GM23248 (cell line): Measurements from ENCODE around the gene ATP6V0A1. TPM values are rescaled to one million over a fixed set of nuclear protein-coding genes. Genes with fewer than 3 reads are reported as not detected.
"Not testable (repeated sequence)": the region's sequence is repeated elsewhere in the genome, so short reads cannot be mapped to it uniquely, and the experiment has no call there.

ENCODE experiments used
- DNase-seq: peaks from one replicate; pipeline ENCODE4 v3.0.0-alpha.2; 2015
- H2AFZ ChIP-seq: fragments of 200-600 bp; sonication (generic); 2 replicates; pipeline ENCODE4 v1.6.1; 2016; ENCODE audit warnings: antibody characterized with exemption
- H3F3A ChIP-seq: fragments of 200-600 bp; sonication (generic); 2 replicates; pipeline ENCODE4 v1.6.1; 2016; ENCODE audit warnings: mild to moderate bottlenecking, antibody characterized with exemption, mixed run types; ENCODE audit not compliant: insufficient read depth
- H3K27ac ChIP-seq: fragments of 200-600 bp; sonication (generic); 2 replicates; pipeline ENCODE4 v1.5.1; 2016; ENCODE audit warnings: mild to moderate bottlenecking
- H3K27me3 ChIP-seq: fragments of 200-600 bp; sonication (generic); replicated peaks from 2 replicates; pipeline ENCODE4 v1.6.1; 2016; ENCODE audit warnings: mild to moderate bottlenecking; ENCODE audit not compliant: insufficient read depth
- H3K36me3 ChIP-seq: fragments of 200-600 bp; sonication (generic); 2 replicates; pipeline ENCODE4 v1.6.1; 2016; ENCODE audit warnings: low read depth, mild to moderate bottlenecking
- H3K4me1 ChIP-seq: fragments of 200-600 bp; sonication (generic); 2 replicates; pipeline ENCODE4 v1.6.1; 2016; ENCODE audit warnings: mild to moderate bottlenecking; ENCODE audit not compliant: insufficient read depth
- H3K4me2 ChIP-seq: fragments of 200-600 bp; sonication (generic); one replicate; pipeline ENCODE4 v1.6.1; 2016; ENCODE audit warnings: mild to moderate bottlenecking; ENCODE audit not compliant: unreplicated experiment
- H3K4me3 ChIP-seq: fragments of 200-600 bp; sonication (generic); 2 replicates; pipeline ENCODE4 v1.5.1; 2016; ENCODE audit warnings: mild to moderate bottlenecking
- H3K79me2 ChIP-seq: fragments of 200-600 bp; sonication (generic); 2 replicates; pipeline ENCODE4 v1.6.1; 2016; ENCODE audit warnings: mild to moderate bottlenecking; ENCODE audit not compliant: insufficient read depth
- H3K9ac ChIP-seq: fragments of 200-600 bp; sonication (generic); 2 replicates; pipeline ENCODE4 v1.6.1; 2016; ENCODE audit warnings: mild to moderate bottlenecking
- H3K9me2 ChIP-seq: fragments of 200-600 bp; sonication (generic); 2 replicates; pipeline ENCODE4 v1.6.1; 2016; ENCODE audit warnings: mixed run types, mild to moderate bottlenecking, moderate library complexity; ENCODE audit not compliant: insufficient read depth
- H3K9me3 ChIP-seq: fragments of 200-600 bp; sonication (generic); one replicate; pipeline ENCODE4 v1.6.1; 2017; ENCODE audit warnings: low read depth
- H4K20me1 ChIP-seq: fragments of 200-600 bp; sonication (generic); 2 replicates; pipeline ENCODE4 v1.6.0; 2016; ENCODE audit not compliant: insufficient read depth
- EZH2 ChIP-seq: fragments of 200-600 bp; sonication (generic); IDR thresholded peaks from 2 replicates; pipeline ENCODE4 v1.6.1; 2018; ENCODE audit warnings: antibody characterized with exemption, mild to moderate bottlenecking; ENCODE audit not compliant: insufficient read depth, poor library complexity, severe bottlenecking
- EZH2phosphoT487 ChIP-seq: fragments of 200-600 bp; sonication (generic); IDR thresholded peaks from 2 replicates; pipeline ENCODE4 v1.6.1; 2018; ENCODE audit warnings: antibody characterized with exemption, moderate library complexity, mild to moderate bottlenecking, low read depth; ENCODE audit not compliant: insufficient read depth
- WGBS, 2 experiments: methylation state at CpG; one replicate each; pipeline ENCODE4 v1.1.6; 2015 to 2017; ENCODE audit warnings: low lambda C conversion rate in 2 of 2, low coverage in 1 of 2; ENCODE audit errors: missing lambda C conversion rate in 2 of 2; 5-methylcytosine and 5-hydroxymethylcytosine counted together
- in situ Hi-C: fragments of 300-500 bp; cut with MboI; formaldehyde crosslinking; loops from 2 replicates; pipeline ENCODE4 v1.15.0; 2020
- polyA plus RNA-seq: library from polyadenylated mRNA; unstranded; fragments of >200 nt; fragmentation: Nextera tagmentation; extraction: Ambion mirVana; gene quantifications from 2 replicates; pipeline ENCODE4 v1.2.1, GENCODE V29; 2016
- total RNA-seq: library from RNA; depleted of rRNA; stranded (reverse); fragments of >200 nt; shearing (Covaris generic); gene quantifications from 2 replicates; pipeline ENCODE4 v1.2.3, GENCODE V29; 2014

ATP6V0A1 gene
- total and polyA plus RNA-seq, 2 experiments from 2014 or later = 15.3 to 26.0 TPM

GRCh38 chr17:42547001-42547461, 88.4 kb downstream of the ATP6V0A1 start:
- Histone ChIP-seq H3K4me1 (no peaks in the 10 kb centered on the region), H3K79me2 (peaks cover 9% of the 10 kb centered on the region; the same call in 1 of the 2 replicates), H3K4me2 (no peak overlapping the region), H3K27me3 (no peaks in the 10 kb centered on the region), H3K9ac (no peak overlapping the region), H3K27ac (no peak overlapping the region), H3K9me2 (no peaks in the 10 kb centered on the region), H3K4me3 (no peak overlapping the region), H3F3A (0 out of 2 replicates have a peak, but pooled peaks cover 7% of the 10 kb centered on the region), H3K9me3 (no peaks in the 10 kb centered on the region), H3K36me3 (no peaks in the 10 kb centered on the region; the same call in 1 of the 2 replicates), H4K20me1 (no peaks in the 10 kb centered on the region), H2AFZ (no peak overlapping the region)
- TF ChIP-seq EZH2phosphoT487 (no peak), EZH2 (no peak)
- 78 to 84% methylated on average over 21 to 22 of the region's 23 CpGs for WGBS, 2 experiments
- in situ Hi-C loops = no loop called here
- DNase-seq = no peak

GRCh38 chr17:42547698-42548069, 89.0 kb downstream of the ATP6V0A1 start:
- no peak for DNase-seq
- no peak overlapping the region for H3K9ac ChIP-seq
- WGBS, 2 experiments = 93 to 96% methylated on average over 14 of the region's 14 CpGs
- TF ChIP-seq EZH2phosphoT487 = no peak
- TF ChIP-seq EZH2 = no peak
- H3F3A ChIP-seq = 0 out of 2 replicates have a peak, but pooled peaks cover 7% of the 10 kb centered on the region
- peaks cover 9% of the 10 kb centered on the region; the same call in 1 of the 2 replicates for H3K79me2 ChIP-seq
- no peak overlapping the region for H2AFZ ChIP-seq
- H3K36me3 ChIP-seq = no peaks in the 10 kb centered on the region
- H3K4me2 ChIP-seq = no peak overlapping the region
- no peaks in the 10 kb centered on the region for H3K4me1 ChIP-seq
- no peak overlapping the region for H3K4me3 ChIP-seq
- no peaks in the 10 kb centered on the region for H4K20me1 ChIP-seq
- no peak overlapping the region for H3K27ac ChIP-seq
- in situ Hi-C loops = no loop called here
- H3K27me3 ChIP-seq = no peaks in the 10 kb centered on the region
- no peaks in the 10 kb centered on the region for H3K9me2 ChIP-seq
- no peaks in the 10 kb centered on the region for H3K9me3 ChIP-seq

- no peaks in the 10 kb centered on the region for H3K4me1 ChIP-seq
- no peak for DNase-seq
- H3K79me2 ChIP-seq = peaks cover 9% of the 10 kb centered on the region; the same call in 1 of the 2 replicates
- no peak overlapping the region for H3K4me3 ChIP-seq
- no peaks in the 10 kb centered on the region for H4K20me1 ChIP-seq
- in situ Hi-C loops = no loop called here
- no peaks in the 10 kb centered on the region for H3K9me3 ChIP-seq
- 42 to 46% methylated on average over 47 to 74 of the region's 74 CpGs for WGBS, 2 experiments
- no peak overlapping the region for H3K27ac ChIP-seq
- H3K27me3 ChIP-seq = no peaks in the 10 kb centered on the region
- H3K4me2 ChIP-seq = no peak overlapping the region
- H3K9ac ChIP-seq = no peak overlapping the region
- no peaks in the 10 kb centered on the region for H3K36me3 ChIP-seq
- TF ChIP-seq EZH2 (no peak), EZH2phosphoT487 (no peak)
- no peaks in the 10 kb centered on the region for H3K9me2 ChIP-seq
- 0 out of 2 replicates have a peak, but pooled peaks cover 7% of the 10 kb centered on the region for H3F3A ChIP-seq
- H2AFZ ChIP-seq = no peak overlapping the region
Measured at GRCh38 chr17:42548070-42548837, 89.6 kb downstream of the ATP6V0A1 start.

GRCh38 chr17:42548993-42549755, 90.5 kb downstream of the ATP6V0A1 start:
- Histone ChIP-seq H3K9me2 (no peaks in the 10 kb centered on the region), H3K4me2 (no peak overlapping the region)
- 91% methylated on average over 14 of the region's 14 CpGs for WGBS, 2 experiments

GRCh38 chr17:42552736-42553135, 94.1 kb downstream of the ATP6V0A1 start, which contains the start of gene HSD17B1:
Gene HSD17B1, plus strand, starts transcription at chr17:42552923. Its CDS starts 11 bp downstream, at chr17:42552934.
- H2AFZ ChIP-seq, H3K9me3 ChIP-seq, in situ Hi-C loops, H3K9me2 ChIP-seq, DNase-seq, H3F3A ChIP-seq, H3K36me3 ChIP-seq, H4K20me1 ChIP-seq, H3K4me1 ChIP-seq, H3K27me3 ChIP-seq, H3K27ac ChIP-seq: not testable (repeated sequence)
- Histone ChIP-seq H3K79me2 (peaks cover 29% of the 10 kb centered on the region), H3K4me3 (peak within 1 kb of the TSS; percentile 86), H3K9ac (peak within 1 kb of the TSS; percentile 91), H3K4me2 (peak within 1 kb of the TSS; percentile 91)
- 91 to 95% methylated on average over 8 to 15 of the region's 15 CpGs for WGBS, 2 experiments

More at GRCh38 chr17:42548993-42549755, 90.5 kb downstream of the ATP6V0A1 start:
- H4K20me1 ChIP-seq = no peaks in the 10 kb centered on the region
- H3F3A ChIP-seq = 0 out of 2 replicates have a peak, but pooled peaks cover 7% of the 10 kb centered on the region
- no peak for DNase-seq
- no peaks in the 10 kb centered on the region for H3K36me3 ChIP-seq
- H3K4me3 ChIP-seq = no peak overlapping the region
- no peak overlapping the region for H3K9ac ChIP-seq
- H3K27ac ChIP-seq = no peak overlapping the region
- H3K79me2 ChIP-seq = peaks cover 15% of the 10 kb centered on the region; the same call in 1 of the 2 replicates
- in situ Hi-C loops = no loop called here
- H2AFZ ChIP-seq = no peak overlapping the region
- H3K27me3 ChIP-seq = no peaks in the 10 kb centered on the region
- H3K9me3 ChIP-seq = no peaks in the 10 kb centered on the region
- no peak for TF ChIP-seq EZH2phosphoT487
- TF ChIP-seq EZH2 = no peak
- H3K4me1 ChIP-seq = no peaks in the 10 kb centered on the region
